Measurements from ENCODE around the gene OSTC. TPM values are rescaled to one million over a fixed set of nuclear protein-coding genes. Genes with fewer than 3 reads are reported as not detected.

OSTC gene
- polyA plus RNA-seq, 1 donor (not counting 4 experiments of a cell fraction or from before 2014, with no cell fraction given) = 147 TPM

DNA sequence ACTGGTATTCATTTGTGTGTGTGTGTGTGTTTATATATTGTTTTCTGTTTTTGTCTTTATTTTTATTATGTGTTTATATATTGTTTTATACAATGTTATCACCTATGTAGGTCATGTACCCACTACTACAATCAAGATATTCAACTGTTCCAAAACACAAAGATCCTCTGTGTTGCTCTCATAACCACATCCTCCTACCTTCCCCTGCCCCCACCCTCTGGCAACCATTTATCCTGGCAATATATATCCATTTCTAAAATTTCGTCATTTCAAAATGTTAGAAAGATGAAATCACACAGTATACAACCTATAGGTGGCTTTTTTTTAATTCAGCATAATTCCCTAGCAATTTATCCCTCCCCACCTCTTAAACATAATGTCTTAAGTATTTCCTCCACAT, 48.9 kb upstream of the OSTC start:
- Histone ChIP-seq H3K9me3 (ENCODE audit: control insufficient read depth, low read depth, low read length) (no peaks in the 10 kb centered on the region), H3K36me3 (ENCODE audit: control insufficient read depth in 2 of 2, extremely low read depth in 1 of 2, insufficient read depth in 2 of 2, low read length in 2 of 2) (no peaks in the 10 kb centered on the region), H3K9ac (ENCODE audit: control insufficient read depth, extremely low read depth, insufficient read depth, low read length) (no peak overlapping the region), H4K20me1 (ENCODE audit: control insufficient read depth, extremely low read depth, insufficient read depth, low read length) (no peaks in the 10 kb centered on the region), H3K4me1 (ENCODE audit: control insufficient read depth, extremely low read depth, insufficient read depth, low read length) (peaks cover 4% of the 10 kb centered on the region), H3K4me2 (ENCODE audit: control insufficient read depth, extremely low read depth, insufficient read depth, low read depth, low read length) (no peak overlapping the region), H3K79me2 (ENCODE audit: control insufficient read depth, insufficient read depth, low read length) (no peaks in the 10 kb centered on the region), H3K9me1 (ENCODE audit: control insufficient read depth, extremely low read depth, insufficient read depth, low read length) (no peaks in the 10 kb centered on the region), H3K27me3 (ENCODE audit: control insufficient read depth, extremely low read depth, insufficient read depth, low read length) (no peaks in the 10 kb centered on the region), H3K27ac (ENCODE audit: control insufficient read depth, insufficient read depth, low read length) (no peak overlapping the region), H3K4me3 (ENCODE audit: control insufficient read depth in 2 of 3, extremely low read depth in 1 of 3, insufficient read depth in 2 of 3, low read depth in 1 of 3, low read length in 3 of 3) (no peak overlapping the region), H2AFZ (ENCODE audit: control insufficient read depth, low read length) (no peak overlapping the region)
- TF ChIP-seq CTCF (optimal IDR thresholded peaks at IDR 0.05 in 1 of 3, IDR thresholded peaks at IDR 0.05 in 1 of 3, conservative IDR thresholded peaks at IDR 0.05 in 1 of 3; ENCODE audit: extremely low read depth in 1 of 3, insufficient read depth in 2 of 3, low read length in 3 of 3) (no peak), EZH2 (IDR thresholded peaks at IDR 0.05; ENCODE audit: low read length) (no peak)
- no peak for DNase-seq (ENCODE audit: low read depth, low spot score)
- dilution Hi-C loops (cut with MboI; ENCODE audit: extremely low pct_ligation_motif_present, low sequenced_read_pairs) = no loop called here
- no peak for FAIRE-seq

DNA sequence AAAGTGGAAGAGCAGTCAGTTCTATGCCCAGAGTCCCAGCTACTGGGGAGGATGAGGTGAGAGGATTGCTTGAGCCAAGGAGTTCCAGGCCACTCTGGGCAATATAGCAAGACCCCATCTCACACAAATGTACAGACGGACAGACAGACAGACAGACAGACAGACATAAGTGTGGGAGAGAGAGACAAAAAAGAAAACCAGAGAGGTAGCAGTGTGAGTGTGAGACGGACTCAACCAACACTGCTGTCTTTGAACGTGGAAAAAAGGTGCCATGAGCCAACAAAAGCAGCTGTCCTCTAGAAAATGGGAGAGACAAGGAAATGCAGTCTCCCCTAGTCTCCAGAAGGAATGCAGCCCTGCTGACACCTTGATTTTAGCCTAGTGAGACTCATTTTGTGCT, 48.2 kb upstream of the OSTC start:
- Histone ChIP-seq H3K36me3 (ENCODE audit: control insufficient read depth in 2 of 2, extremely low read depth in 1 of 2, insufficient read depth in 2 of 2, low read length in 2 of 2) (no peaks in the 10 kb centered on the region), H3K4me1 (ENCODE audit: control insufficient read depth, extremely low read depth, insufficient read depth, low read length) (peaks cover 4% of the 10 kb centered on the region), H3K4me2 (ENCODE audit: control insufficient read depth, extremely low read depth, insufficient read depth, low read depth, low read length) (no peak overlapping the region), H3K9ac (ENCODE audit: control insufficient read depth, extremely low read depth, insufficient read depth, low read length) (no peak overlapping the region), H3K27me3 (ENCODE audit: control insufficient read depth, extremely low read depth, insufficient read depth, low read length) (no peaks in the 10 kb centered on the region), H3K27ac (ENCODE audit: control insufficient read depth, insufficient read depth, low read length) (no peak overlapping the region), H3K79me2 (ENCODE audit: control insufficient read depth, insufficient read depth, low read length) (no peaks in the 10 kb centered on the region), H3K9me3 (ENCODE audit: control insufficient read depth, low read depth, low read length) (no peaks in the 10 kb centered on the region), H2AFZ (ENCODE audit: control insufficient read depth, low read length) (no peak overlapping the region), H3K4me3 (ENCODE audit: control insufficient read depth in 2 of 3, extremely low read depth in 1 of 3, insufficient read depth in 2 of 3, low read depth in 1 of 3, low read length in 3 of 3) (no peak overlapping the region), H4K20me1 (ENCODE audit: control insufficient read depth, extremely low read depth, insufficient read depth, low read length) (no peaks in the 10 kb centered on the region), H3K9me1 (ENCODE audit: control insufficient read depth, extremely low read depth, insufficient read depth, low read length) (no peaks in the 10 kb centered on the region)
- TF ChIP-seq EZH2 (IDR thresholded peaks at IDR 0.05; ENCODE audit: low read length) (no peak), CTCF (optimal IDR thresholded peaks at IDR 0.05 in 1 of 3, IDR thresholded peaks at IDR 0.05 in 1 of 3, conservative IDR thresholded peaks at IDR 0.05 in 1 of 3; ENCODE audit: extremely low read depth in 1 of 3, insufficient read depth in 2 of 3, low read length in 3 of 3) (no peak)
- FAIRE-seq = no peak
- dilution Hi-C loops (cut with MboI; ENCODE audit: extremely low pct_ligation_motif_present, low sequenced_read_pairs) = no loop called here
- no peak for DNase-seq (ENCODE audit: low read depth, low spot score)
